GM21528 (cell line): ENCODE measurements around the gene NIM1K.
"Not testable (repeated sequence)": the region's sequence is repeated elsewhere in the genome, so short reads cannot be mapped to it uniquely, and the experiment has no call there.

Experiments used
- ATAC-seq: cut with Tn5 transposase; IDR thresholded peaks from one replicate; pipeline ENCODE4 v1.9.1; 2021; ENCODE audit warnings: mild to moderate bottlenecking, moderate library complexity; ENCODE audit not compliant: unreplicated experiment, low FRiP score

NIM1K gene

DNA sequence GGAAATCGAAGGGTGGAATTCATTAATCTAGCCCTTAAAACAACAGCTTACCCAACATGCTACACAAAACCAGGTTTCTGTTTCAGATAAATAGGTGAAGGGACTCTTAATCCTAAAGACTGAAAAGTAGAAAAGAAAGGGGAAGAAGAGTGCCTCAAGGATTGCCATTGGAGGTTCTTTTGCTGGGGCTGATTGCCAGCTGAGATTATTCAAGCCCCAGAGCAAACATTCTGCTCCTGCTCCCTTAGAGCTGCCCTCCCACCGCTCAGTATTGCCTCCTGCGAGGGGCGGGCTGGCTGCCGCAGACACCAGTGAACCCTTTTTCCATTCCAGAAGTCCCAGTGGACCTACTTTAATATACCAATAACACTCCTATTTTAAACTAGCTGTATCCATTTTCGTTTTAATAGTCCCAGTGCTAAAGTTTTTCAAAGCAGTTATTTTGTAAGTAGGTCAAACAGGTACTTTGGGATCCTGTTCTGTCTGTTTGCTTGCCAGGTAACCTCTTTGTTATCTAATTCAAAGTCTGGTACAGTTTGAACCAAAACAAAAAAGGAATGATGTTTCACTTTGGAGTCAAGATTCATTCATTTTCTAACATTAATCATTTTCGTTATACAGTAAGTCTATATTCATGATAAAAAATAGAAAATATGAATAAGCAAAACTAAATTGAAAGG is 82.5 kb downstream of the NIM1K start:
- ATAC-seq = no peak

DNA sequence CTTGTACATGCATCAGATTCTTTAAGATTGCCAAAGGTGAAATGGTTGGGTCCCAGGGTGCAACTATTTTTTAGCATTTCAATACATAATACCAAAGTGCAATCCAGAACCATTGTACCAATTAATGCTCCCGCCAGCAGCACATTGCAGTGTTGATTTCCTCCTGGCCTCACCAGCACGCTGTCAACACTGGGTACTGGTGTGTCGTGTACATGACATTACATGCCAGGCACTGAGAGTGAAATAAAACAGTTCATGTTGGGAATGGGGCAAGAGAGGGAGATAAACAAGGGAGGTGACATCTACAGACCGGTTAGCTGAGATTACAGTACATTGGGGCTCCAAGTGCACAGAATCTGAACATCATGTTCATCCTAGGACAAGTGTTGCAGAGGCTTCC is 83.4 kb downstream of the NIM1K start:
- ATAC-seq = no peak

DNA sequence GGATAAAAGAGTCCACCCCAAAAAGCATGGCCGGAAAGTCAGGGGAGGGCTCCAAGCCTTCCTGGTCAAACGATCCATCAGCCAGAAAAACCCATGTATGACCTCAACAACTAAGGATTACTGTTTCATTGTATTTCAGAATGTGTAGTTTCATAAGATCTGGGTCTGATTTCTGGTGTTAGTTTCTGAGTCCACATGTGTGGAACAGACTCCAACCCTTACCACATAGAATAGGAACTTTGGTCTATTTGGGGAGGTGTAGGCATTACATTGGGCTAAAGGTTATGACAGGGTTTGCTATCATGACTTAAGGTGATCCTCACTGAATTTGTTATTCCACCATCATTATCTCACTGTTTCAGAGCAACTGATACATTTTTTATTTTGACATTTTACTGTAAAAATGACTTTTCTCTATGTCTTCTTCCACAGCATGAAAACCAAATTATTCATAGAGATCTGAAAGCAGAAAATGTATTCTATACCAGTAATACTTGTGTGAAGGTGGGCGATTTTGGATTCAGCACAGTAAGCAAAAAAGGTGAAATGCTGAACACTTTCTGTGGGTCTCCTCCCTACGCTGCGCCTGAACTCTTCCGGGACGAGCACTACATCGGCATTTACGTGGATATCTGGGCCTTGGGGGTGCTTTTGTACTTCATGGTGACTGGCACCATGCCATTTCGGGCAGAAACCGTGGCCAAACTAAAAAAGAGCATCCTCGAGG is 87.7 kb downstream of the NIM1K start:
- no peak for ATAC-seq

DNA sequence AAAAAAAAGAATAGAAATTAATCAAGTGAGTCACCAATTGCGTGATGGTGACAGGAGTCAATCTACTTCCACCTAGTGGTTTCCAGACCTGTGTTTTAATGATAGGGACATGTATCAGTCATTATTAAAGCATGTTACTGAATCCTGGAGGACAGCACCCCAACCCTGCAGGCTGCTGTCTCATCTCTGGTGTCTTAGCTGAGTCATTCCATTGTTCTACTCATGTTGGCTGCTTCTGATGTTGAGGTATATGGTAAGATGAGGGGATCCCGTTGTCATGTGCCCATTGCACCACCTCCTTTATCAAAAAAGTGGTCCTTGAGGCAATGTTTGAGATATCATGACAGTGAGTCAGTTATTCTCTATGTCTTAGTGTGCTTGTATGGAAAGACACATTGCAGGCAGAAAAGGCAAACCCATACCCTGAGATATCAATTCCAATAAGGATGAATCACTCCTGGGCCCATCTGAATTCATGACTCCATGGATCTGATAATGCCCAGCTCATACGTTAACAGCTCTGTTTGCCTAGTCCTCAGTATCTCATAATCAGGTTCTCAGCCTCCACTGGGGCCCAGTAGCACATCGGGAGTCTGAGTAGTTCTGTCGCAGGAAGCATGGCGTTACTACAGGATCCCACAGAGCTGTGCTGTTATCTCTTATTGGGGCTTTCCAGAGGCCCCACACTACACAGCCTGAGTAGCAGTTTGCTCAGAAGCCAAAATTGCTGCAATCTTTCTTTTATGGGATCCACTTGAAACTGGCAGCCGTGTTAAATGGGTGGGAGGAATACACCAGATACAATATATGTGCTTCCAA is 90.0 kb downstream of the NIM1K start:
- ATAC-seq = no peak

DNA sequence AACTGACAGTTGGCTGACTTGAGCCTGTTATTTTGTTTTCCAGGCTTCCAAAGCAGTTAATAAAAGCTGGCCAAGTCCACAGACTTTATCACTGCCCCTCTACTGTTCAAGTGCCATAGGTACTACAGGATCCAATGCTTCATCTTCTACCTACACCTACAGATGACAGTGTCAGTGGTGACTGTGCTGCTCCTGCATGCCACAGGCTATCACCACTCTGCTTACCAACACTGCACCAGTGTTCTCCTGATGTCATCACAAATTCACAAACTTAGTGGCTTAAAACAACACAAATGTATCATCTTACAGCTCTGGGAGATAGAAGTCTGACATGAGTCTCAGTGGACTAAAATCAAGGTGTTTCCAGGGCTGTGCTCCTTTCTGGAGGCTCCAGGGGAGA is 94.6 kb downstream of the NIM1K start:
- ATAC-seq = no peak

DNA sequence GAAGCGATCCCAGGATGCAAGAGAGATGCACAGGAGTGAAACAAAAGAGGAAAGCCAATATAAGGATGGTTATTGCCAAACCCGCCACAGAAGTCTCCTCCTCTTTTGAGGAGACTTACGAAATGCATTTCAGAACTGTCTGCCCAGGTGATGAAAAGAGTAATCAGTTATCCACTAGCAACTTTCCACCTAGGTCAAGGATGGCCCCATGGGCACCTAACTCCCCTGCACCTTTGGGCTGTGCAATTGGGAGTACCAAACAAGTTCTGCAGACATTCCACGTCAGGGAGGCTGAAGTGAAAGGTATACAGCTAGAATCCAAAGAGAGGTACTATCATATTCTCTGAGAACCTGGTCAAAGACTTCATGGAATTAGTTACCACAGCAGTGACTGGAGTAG is 95.5 kb downstream of the NIM1K start:
- ATAC-seq = no peak

DNA sequence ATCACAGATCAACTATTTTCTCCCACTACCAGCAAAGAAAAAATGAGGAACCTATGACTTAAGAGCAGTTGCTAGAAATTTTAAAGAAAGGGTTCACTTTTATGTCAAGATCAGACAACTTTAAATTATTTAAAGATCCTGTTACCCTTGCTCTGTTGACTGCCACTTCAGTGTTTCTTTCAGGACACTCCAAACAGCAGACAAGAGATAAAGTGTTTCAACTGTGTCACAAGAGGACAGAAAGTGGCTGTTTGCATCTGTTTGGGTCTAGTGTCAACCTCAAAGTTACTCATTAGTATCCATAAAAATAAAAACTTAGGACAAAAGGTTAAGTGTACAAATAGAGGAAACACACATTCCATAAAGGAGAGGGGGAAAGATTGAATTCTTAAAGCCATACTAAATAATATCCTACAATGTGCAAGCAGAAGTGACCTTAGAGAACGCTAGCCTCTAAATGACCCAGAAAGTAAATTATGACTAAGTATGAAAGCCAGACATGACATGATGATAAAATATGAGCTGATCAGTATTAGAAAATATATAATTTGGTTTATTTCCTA is 96.3 kb downstream of the NIM1K start:
- no peak for ATAC-seq

DNA sequence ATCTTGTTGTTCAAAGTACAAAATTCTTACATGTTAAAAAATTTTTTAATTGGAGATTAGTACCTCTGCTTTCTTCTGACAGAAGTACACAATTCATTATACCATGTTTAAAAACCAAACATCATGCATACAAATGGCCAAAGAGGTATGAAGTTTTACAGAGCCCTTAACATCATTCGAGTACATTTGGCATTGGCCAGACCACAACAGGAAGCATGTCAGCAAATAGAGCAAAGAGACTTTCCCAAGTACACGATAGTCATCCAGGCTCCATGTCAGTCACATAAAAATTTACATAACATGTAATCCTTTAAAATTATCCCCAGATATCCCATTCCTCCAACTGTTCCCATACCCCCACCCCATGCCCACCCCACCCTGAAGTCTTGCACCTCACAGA is 98.7 kb downstream of the NIM1K start:
- no peak for ATAC-seq

DNA sequence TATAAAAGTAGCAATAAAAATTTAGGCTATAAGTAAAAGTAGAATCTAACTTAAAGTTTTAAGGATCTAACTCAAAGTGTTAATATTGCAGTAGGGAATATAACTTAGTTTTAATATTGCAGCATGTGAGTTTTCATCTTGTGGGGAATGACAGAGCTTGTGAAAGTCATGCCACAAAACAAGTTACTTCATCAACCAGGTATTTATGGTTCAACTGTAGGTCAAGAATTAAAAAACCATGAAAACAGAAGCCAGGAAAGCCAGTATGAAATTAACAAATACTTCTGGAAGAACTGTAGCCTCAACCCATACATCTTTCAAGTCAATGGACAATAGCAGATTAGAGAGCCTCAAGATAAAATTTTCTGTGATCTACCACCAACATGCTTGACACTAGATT is 102.2 kb downstream of the NIM1K start:
- no peak for ATAC-seq

DNA sequence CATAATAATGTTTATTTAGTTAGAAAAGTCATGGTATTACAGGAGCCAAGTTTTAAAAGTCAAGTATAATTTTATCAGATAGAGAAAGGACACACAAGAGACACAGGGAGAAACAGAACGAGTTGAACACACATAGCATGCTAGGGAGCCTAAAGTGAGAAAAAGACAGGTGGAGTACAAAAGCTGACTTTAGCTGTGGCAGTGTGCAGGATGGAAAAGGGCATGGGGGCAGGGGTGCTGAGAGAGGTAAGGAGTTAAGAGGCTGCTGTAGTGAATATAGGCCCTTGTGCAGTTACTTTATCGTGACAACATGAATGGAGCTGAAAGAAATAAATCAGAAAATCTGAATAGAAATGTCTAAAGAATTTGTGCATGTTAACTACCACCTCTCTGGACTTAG is 103.2 kb downstream of the NIM1K start:
- ATAC-seq = no peak

DNA sequence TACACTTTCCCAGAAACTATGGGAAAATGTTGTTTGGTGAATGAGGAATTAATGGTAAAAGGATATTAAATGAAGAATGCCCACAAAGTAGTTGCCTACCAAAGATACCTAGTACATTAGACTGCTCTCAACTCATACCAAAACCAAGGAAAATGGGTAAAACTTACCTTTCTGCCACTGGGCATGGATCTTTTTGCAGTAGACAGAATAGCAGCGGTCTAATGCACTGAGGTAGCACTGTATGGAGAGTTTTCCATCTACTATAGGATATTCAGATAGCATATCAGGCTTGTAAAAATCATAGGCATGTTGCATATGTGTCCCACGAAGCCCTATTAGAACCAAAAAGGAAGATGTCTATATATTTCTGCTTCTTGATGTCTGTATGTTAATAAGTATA is 104.8 kb downstream of the NIM1K start:
- no peak for ATAC-seq

DNA sequence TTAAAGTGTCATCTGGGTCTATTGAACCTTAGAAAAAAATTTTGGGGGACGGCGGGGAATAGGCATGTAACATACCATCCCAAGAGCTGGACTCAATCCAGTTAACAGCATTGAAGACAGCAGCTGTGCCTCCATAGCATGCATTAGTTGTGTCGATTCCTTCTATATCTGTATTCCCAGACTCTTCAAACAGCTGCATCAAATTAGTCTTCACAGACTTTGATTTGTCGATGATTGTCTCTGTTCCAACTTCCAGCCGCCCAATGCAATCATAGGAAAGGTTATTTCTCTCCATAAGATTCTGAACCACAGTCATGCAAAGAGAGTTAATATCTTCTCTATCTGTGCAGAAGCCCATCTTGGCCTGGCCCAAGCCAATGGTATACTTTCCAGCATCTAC is 106.4 kb downstream of the NIM1K start:
- ATAC-seq = no peak

DNA sequence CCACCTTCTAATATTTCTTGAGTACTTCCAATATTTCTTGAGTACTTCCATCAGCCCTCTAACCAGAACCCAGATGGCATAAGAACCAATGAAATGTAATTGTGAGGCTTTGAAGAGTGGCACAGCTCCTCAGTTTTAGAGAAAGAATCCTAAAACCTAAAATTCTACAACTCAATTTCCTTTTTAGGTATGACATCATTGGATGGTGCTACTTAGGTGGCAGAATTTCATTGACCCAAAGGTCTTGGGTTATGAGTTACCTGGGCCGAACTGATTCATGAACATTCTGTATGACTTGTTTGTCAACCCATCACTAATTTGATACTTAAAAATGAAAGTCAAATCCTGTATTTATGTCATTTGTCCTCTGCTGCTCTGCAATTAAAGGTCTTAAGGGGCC is 108.1 kb downstream of the NIM1K start:
- no peak for ATAC-seq

DNA sequence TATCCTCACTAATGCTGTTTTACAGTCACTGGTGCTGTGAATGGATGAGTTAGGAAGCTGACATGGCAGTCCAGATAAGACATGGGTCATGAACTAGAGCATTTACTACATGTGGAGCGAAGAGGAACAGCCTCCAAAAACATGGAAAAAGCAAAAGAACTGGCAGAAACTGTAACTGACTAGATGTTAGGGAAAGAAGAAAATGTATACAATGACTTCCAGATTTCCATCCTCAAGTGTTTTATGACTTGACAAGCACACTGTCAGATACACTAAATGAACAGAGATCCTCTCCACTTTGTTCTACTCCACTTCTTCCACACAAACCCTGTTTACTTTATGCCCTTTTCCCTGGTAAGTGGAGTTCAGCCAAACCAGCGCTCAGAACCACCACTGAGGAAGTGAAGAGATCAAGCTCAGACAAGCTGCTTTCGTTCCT is 109.6 kb downstream of the NIM1K start:
- no peak for ATAC-seq

DNA sequence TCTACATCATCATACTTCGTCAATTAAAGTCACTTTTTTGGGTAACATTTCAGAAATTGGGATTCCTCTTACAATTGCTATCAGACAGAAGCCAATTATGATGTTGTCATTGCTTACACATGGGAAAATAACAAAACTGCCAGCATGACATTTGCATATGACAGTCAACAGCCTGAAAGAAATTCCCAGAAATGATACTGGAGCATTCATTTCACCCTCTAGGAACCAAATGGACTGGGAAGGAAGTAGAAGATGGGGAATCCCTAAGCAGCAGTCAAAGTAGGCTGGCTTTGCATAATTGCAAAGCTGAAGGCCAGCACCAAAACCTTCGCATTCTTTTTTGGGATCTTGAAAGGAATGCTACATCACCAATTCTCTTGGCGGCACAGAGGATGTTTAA is 110.5 kb downstream of the NIM1K start:
- no peak for ATAC-seq

DNA sequence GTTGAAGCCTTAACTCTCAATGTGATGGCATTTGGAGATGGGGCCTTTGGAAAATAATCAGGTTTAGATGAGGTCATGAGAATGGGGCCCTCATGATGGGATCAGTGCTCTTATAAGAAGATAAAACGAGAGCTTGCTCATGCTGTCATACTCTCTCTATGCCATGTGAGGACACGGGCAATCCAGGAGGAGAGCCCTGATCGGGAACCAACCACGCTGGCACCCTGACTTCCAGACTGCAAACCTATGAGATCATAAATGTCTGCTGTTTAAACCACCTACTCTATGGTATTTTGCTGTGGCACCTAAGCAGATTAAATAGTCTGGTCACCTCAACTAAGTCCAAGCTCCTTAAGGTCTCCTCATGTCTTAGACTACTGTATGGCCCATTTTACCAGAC is 111.2 kb downstream of the NIM1K start:
- ATAC-seq = no peak

DNA sequence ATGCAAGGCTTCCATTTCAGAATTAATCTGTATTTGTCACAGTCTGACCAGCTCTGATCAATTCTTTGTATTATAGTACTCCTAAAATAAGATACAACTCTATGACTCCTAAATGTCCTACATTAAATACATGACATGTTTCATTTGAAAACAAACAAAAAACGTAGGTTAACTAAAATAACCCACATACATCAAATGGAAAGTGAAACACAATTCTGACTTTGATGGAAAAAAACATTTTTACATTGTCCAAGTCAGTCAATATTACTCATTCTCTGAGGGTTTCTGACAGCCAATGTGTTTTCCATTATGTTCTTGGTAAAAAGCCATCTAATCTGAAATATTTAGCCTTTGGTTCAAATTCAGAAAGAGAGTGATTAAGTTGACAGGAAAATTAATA is 112.5 kb downstream of the NIM1K start:
- no peak for ATAC-seq

DNA sequence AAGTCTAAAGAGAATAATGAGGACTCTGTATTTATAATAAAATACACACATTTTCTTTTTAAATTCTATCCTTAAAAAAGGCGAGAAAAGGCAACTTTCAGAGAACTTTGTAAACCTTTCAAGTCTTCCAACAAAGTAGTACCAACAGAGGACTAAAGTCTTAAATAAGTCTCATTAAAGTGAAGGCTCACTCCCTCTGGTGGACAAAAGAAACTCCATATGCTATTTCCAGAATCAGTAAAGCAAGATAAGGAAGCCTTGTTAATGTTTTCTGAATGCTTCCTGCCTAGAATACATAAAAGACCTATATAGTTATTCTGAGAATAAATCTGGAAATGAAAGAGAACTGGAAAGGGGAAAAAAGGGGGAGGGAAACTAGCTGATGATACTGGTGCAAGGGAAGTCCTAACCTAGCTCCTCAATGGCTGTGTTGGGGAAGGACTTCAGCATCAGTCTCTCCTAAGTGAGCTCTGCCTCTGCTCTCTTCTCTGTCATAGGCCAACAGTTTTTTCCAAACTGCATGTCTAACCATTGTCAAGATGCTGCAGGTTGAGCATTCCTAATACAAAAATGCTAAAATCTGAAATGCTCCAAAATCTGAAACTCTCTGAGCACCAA is 114.0 kb downstream of the NIM1K start:
- ATAC-seq = peak; percentile 58

DNA sequence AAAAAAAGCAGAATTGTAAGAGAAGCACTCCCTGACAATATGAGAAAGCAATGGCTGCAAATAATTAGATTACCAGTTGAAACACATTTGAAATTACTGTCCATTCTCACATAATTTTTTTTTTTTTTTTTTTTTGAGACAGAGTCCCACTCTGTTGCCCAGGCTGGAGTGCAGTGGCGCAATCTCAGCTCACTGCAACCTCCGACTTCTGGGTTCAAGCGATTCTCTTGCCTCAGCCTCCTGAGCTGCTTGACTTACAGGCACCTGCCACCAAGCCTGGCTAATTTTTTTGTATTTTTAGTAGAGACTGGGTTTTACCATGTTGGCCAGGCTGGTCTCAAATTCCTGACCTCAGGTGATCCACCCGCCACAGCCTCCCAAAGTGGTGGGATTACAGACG is 114.9 kb downstream of the NIM1K start:
- not testable (repeated sequence) for ATAC-seq

DNA sequence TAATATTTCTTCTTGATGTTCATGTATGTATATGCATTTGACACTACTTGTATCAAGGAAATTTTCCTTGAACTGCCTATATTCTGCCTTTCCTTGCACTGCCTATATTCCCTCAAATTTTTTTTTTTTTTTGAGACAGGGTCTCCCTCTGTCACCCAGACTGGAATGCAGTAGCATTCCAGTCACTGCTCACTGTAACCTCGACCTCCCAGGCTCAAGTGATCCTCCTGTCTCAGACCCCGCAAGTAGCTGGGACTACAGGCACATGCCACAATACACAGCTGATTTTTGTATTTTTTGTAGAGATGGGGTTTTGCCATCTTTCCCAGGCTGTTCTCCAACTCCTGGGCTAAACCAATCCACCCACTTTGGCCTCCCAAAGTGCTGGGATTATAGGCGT is 117.1 kb downstream of the NIM1K start:
- no peak for ATAC-seq

DNA sequence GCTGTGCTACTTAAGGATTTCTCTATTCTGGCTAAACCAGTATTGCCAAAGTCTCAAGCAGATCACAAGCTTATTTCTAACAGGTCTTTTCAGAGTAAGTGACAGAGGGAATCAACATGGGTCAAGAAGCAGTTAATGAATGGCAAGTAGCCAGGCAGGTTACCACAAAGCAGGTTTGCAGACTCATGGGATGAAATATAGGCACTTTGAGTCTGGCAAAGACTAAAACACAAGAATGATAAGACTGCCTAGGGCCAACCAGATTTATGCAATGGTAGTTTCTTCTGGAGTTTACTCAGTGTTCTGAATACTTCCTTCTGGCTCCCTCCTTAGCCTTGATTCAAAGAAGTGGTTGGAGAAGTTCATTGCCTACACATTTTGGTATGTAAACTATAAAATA is 117.6 kb downstream of the NIM1K start:
- no peak for ATAC-seq
